ENCODE measurements around the gene FUOM.

Gene FUOM, protein sequence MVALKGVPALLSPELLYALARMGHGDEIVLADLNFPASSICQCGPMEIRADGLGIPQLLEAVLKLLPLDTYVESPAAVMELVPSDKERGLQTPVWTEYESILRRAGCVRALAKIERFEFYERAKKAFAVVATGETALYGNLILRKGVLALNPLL

DNA sequence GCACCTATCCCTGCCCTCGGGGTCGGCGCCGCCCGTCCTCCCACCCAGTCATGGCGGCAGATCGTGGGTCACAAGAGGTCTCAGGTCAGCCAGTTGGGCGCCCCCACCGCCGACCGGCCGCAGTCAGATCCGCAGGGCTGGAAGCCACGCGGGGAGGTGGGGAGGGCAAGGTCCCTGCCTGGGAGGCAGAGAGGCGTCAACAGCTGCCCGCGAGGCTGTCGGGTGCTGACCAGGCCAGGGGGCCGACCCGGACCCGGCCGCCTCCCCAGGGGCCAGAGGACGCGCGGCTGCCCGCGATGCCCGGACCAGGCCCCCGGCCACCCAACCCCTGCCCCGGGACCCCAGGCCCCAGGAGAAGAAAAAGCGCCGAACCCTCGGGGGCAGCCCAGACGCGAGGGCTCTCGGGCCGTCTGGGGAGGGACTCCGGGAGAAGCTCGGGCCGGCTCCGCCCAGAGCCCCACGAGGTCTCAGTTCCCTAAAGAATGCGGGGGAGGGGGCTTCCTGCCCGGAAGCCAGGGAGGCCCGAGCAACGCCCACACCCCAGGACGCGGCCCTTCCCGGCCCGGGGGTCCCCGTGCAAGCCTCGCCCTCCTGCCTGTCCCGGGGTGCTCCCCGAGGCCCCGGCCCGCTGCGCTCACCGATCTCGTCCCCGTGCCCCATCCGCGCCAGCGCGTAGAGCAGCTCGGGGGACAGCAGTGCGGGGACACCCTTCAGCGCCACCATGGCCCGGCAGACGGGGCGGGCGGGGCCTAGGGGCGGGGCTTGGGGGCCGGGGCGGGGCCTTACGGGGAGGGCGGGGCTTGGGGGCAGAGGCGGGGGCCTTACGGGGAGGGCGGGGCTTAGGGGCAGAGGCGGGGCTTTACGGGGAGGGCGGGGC lies at the start of gene FUOM:
Gene FUOM (minus strand): TSS at position 735 of the 877 bp plus-strand sequence. CDS start 12 bp downstream, at position 723.
- DNase-seq (ENCODE audit: low read depth in 2 of 2), result peak; percentile 65 to 67

DNA sequence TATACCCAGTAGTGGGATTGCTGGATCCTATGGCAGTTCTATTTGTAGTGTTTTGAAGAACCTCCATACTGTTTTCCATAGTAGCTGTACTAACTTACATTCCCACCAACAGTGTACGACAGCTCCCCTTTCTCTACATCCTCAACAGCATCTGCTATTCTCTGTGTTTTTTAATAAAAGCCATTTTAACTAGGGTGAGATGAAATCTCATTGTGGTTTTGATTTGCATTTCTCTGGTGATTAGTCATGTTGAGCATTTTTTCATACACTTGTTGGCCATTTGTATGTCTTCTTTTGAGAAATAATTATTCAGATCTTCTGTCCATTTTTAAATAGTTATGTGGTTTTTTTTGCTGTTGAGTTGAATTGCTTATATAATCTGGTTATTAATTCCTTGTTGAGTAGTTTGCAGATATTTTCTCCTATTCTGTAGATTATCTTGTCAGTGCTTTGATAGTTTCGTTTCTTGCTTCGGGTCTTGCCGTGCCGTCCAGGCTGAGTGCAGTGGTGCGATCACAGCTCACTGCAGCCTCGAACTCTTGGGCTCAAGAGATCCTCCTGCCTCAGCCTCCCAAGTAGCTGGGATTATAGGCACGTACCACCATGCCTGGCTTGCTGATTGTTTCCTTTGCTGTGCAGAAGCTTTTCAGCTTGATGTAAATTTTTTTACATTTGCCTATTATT lies 48.2 kb upstream of the FUOM start:
- DNase-seq (ENCODE audit: low read depth in 2 of 2), result no peak

DNA sequence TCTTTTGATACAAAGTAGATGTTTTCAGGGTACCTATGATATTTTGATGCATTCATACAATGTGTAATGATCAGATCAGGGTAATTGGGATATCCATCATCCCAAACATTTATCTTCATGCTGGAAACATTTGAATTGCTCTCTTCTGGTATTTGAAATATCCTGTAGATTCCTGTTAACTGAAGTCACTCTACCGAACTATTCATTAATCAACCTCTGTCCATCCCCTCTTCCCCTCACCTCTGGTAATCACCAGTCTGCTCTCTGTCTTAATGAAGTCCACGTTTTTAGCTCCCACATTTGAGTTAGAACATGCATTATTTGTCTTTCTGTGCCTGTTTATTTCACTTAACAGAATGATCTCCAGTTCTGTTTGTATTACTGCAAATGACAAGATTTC lies 47.5 kb upstream of the FUOM start:
- no peak for DNase-seq (ENCODE audit: low read depth in 2 of 2)

DNA sequence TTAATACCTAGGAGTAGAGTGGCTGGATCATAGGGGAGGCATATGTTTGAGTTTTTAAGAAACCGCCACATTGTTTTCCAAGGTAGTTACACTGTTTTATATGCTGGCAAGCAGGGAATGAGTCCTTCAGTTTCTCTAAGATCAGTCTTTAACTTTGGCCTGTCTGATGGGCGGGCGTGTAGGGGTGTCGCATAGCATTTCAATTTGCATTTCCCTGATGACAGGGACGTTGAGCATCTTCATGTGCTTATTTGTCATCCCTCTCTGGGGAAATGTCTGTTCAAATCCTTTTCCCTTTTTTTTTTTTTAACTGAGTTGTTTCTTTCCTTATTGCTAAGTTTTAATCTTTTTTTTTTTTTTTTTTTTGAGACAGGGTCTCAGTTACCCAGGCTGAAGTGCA lies 46.0 kb upstream of the FUOM start:
- no peak for DNase-seq (ENCODE audit: low read depth in 2 of 2)

DNA sequence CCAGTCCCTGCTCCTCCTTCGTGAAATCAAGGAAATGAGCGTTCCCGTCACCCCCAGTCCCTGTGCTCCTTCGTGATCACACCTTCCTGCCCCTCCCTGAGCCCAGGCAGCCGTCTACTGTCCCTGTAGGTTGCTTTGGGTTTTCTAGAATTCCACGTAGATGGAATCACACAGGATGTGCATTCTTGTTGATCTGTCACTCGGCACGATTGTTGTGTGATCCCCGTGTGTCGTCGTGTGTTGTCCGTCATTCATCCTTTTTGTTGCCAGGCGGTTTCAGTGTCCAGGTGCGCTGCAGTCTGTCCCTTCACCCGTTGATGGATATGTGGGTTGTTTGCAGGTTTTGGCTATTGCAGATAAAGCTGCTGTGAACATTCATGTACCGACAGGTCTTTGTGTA lies 45.5 kb upstream of the FUOM start:
- no peak for DNase-seq (ENCODE audit: low read depth in 2 of 2)

DNA sequence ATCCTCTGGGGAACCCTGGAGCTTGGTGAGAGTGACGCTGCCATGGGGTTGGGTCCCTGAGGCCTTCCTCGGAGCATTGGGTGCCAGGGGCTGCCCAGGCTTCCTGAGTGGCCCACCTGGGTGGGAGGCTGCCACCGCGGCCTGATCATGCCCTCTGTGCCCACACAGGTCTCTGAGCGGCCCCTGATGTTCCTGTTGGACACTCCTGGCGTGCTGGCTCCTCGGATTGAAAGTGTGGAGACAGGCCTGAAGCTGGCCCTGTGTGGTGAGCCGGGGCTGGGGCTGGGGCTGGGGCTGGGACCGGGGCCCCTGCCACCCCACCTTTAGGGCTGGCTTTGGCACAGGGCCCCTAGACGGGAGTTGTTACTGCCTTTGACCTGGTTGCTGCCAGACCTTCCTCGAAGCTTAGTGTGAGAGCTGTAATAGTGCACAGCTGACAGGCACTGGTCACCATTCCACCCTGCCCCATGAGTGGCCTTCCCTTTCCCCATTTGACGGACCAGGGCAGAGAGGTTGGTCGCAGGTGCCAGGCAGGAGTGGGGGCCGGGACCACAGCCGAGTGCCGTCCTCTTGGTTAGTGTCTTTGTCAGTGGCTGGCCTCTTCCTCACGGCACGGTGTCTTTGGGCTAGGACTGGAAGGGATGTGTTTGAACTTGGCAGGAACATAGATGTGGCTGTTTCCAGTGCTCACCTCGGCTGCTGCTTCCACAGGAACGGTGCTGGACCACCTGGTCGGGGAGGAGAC lies 44.3 kb upstream of the FUOM start:
- no peak for DNase-seq (ENCODE audit: low read depth in 2 of 2)

DNA sequence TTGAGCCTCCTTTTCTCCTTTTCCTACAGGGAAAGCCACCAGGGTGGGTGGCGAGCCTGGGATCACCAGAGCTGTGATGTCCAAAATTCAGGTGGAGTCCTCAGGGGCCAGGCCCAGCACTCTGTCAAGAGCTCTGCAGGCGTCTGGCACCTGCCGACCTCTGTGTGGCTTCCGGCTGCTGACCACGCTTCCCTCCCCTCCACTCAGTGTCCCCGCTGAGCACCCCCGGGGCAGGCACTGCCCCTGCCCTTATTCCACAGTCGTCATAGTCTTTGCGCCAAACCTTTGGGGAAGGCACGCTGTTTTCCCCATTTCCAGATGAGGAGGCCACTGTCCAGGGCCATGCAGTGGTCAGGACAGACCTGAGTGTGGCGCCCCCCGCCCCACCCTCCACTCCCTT lies 43.7 kb upstream of the FUOM start:
- DNase-seq (ENCODE audit: low read depth in 2 of 2), result no peak

DNA sequence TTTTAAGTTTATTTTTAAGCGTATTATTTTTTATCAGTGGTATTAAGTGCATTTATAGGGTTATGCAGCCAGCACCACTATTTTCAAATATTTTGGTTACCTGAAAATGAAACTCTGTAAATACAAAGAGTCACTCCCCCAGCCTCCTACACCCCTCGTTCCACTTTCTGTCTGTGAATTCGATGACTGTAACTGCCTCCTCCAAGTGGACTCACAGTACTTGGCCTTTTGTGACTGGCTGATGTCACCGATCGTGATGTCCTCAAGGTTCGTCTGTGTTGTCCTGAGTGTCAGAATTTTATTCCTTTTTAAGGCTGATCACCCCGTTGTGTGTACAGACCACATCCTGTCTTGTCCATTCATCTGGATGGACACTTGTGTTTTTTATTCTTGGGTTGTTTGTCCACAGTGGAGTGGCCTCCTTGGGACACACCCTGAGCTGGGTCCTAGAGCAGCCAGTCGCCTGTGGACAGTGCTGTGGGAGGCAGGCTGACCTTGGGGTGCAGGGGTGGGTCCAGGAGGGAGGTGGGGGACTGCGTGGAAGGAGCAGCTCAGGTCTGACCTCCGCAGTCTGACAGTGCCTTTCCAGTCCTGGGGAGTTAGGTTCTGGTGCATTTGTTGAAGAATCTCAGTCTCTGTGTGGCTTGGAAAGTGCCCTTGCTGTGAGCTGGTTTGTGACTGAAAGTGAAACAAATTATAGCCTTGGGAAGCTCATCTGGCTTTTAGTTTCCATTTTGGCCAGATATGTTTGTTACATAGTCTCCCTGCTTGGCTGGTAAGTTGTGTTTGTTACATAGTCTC lies 43.0 kb upstream of the FUOM start:
- DNase-seq (ENCODE audit: low read depth in 2 of 2), result no peak

DNA sequence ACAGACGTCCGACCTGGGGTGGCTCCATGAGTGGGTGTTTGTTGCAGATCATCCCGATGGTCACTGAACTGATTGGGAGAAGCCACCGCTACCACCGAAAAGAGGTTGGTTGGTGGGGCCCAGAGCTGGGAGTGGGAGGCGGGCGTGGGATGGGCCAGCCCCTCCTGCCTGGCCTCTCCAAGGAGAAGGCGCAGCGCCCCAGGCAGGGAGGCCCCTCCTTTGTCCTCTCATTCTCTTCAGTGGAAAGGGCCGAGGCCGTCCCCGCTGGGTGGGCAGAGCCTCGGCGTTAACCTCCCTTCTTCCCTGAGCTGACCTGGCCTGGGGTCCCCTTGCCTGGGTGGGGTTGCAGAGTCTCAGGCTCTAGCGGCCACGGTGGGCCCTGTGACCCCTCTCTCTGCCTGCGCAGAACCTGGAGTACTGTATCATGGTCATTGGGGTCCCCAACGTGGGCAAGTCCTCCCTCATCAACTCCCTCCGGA lies 41.3 kb upstream of the FUOM start:
- no peak for DNase-seq (ENCODE audit: low read depth in 2 of 2)

DNA sequence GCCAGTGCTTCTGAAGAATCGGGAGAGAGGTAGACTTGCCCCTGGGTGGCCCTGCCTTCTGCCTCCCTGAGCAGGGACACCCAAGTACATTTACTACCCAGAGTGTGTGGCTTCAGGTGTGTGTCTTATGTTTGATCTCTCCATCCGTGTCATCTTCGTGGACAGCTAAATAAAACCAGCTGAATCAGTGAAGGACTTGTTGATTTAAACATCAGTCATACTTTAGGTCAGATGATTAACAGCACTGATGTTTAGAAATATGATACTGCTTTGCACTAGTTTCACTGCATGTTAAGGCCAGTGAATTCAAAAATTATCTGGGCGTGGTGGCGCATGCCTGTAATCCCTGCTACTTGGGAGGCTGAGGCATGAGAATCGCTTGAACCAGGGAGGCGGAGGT lies 40.1 kb upstream of the FUOM start:
- no peak for DNase-seq (ENCODE audit: low read depth in 2 of 2)

DNA sequence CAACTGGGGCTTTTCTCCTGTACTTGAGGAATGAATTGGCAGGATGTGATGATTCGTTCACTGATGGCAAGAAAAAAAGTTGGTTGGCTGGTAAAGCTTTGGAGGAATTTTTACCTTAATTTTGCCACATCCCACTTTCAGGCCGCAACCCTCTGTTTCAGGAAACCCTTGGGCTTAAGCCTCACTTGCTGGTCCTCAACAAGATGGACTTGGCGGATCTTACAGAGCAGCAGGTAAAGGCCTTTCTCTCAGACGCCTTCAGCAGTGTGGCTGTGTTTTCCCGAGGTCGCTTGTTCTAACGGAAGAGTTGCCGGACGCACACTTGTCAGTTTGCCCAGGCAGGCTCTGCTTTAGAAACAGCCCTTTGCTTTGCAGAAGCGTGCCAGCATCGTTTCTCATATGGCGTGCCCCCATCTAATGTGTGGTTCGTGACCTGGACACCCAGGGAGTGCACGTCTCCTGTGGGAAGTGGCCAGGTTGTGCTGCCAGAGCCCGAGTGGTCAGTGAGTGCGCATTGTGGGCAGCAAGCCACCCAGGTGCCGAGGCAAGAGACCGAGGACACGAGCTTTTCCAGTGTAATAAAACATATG lies 38.3 kb upstream of the FUOM start:
- DNase-seq (ENCODE audit: low read depth in 2 of 2), result no peak

DNA sequence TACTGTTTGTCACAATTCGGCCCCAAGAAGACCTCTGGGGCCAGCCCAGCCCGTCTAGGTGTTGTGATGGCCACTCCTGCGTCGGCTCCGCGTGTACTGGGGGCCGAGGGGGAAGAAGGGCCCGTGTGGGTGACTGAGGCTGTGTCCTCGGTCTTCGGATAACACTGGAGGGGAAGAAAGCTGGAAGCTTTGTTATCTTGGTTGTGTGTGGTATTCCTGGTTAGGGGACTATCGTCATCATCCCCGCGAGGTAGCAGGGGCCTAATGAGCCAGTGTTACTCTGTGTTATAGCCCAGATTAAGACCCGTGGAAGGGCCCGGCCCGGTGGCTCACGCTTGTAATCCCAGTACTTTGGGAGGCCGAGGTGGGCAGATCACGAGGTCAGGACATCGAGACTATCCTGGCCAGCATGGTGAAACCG lies 37.0 kb upstream of the FUOM start:
- no peak for DNase-seq (ENCODE audit: low read depth in 2 of 2)

DNA sequence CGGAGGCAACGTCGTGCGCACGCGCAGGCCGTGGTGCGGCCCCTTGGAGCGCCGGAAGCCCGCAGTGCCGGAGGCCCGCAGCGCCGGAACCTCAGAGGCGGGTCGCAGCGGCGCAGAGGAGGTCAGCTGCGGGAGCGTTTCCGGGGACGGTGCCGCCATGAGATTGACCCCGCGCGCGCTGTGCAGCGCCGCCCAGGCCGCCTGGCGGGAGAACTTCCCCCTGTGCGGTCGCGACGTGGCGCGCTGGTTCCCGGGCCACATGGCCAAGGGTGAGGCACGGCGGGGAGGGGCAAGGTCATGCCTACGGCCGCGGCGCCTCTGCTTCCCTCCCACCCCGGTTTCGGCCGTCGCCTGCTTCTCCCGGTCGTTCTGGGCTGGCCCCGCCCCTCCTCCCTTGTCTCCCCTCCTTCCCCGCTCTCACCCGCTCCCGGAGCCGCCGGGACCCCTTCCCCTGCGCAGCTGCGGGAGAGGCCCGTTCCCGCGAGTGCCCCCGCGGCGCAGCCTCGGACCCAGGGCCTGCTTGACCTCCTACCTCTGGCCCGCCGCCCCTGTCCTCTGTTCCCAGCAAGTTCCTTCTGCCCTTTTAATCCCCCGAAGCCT lies 36.3 kb upstream of the FUOM start, which contains the start of gene MTG1:
Gene MTG1 (plus strand): TSS at position 94 of the 600 bp plus-strand sequence. CDS start 64 bp downstream, at position 158.
- DNase-seq (ENCODE audit: low read depth in 2 of 2), result peak; percentile 88 to 93

DNA sequence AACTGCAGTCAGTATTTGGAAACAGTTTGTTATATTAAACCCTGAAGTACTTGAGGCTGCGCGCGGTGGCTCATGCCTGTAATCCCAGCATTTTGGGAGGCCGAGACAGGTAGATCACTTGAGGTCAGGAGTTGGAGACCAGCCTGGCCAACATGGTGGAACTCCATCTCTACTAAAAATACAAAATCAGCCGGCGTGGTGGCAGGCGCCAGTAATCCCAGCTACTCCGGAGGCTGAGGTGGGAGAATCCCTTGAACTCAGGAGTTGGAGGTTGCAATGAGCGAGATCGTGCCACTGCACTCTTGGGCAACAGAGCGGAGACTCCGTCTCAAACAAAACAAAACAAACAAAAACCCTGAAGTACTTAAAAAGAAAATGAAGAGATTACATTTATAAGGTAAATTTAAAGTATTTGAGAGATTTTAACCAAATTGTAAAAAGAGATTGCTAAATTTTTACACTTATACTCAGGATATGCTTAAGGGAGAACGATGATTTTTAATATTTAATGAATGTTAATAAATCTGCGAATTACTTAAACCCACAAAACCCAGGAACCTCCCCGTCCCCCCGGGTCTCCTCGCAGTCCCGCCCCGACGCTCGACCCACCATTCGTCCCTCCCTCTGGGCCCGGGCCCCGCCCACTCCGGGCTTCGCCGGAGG lies 35.7 kb upstream of the FUOM start:
- no peak for DNase-seq (ENCODE audit: low read depth in 2 of 2)

DNA sequence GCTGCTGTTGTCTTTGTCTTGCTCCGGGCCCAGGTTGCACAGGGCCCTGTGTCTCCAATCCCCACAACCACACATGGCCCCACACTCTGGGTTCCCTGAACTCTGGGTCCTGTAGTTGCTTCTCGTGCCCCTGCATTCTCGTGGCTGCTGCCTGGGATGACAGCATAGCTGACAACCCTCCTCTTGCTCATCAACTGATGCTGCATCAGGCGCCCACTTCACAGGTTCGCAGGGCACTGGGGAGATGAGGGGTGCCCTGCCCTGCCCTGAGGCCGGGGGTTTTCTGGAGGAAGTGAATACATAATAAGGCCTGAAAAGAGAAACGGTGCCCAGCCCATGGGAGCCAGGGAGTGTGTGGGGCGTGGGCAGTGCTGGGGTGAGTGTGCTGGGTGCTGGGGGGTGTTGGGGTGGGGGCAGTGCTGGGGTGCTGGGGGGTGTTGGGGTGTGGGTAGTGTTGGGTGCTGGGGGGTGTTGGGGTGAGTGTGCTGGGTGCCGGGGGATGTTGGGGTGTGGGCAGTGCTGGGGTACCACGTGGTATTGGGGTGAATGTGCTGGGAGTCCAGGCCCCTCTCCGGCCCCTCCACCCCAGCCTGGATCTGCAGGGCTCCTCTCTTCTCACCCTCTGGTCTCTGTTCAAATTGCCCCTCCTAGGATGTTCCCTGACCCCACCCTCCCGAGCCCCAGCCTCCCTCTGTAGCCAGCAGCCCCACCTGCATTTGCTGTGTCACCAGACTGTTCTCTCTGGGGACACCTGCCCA lies 34.1 kb upstream of the FUOM start:
- DNase-seq (ENCODE audit: low read depth in 2 of 2), result peak in 1 of 2 donors; percentile 26

DNA sequence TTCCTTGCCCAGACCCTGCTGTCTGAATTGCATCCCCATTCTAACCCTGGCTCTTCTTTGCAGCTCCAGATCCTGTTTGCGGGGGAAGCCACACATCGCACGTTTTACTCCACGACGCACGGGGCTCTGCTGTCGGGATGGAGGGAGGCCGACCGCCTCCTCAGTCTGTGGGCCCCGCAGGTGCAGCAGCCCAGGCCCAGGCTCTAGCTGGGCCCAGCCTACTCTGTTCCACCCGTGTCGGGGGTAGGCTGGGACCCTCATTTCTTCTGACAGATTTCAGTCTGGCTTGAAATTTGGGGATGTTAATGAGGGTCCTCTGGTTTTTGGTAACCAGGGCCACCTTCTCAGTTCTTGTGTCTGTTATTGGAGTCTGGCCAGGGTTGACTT lies 33.4 kb upstream of the FUOM start:
- DNase-seq (ENCODE audit: low read depth in 2 of 2), result no peak

DNA sequence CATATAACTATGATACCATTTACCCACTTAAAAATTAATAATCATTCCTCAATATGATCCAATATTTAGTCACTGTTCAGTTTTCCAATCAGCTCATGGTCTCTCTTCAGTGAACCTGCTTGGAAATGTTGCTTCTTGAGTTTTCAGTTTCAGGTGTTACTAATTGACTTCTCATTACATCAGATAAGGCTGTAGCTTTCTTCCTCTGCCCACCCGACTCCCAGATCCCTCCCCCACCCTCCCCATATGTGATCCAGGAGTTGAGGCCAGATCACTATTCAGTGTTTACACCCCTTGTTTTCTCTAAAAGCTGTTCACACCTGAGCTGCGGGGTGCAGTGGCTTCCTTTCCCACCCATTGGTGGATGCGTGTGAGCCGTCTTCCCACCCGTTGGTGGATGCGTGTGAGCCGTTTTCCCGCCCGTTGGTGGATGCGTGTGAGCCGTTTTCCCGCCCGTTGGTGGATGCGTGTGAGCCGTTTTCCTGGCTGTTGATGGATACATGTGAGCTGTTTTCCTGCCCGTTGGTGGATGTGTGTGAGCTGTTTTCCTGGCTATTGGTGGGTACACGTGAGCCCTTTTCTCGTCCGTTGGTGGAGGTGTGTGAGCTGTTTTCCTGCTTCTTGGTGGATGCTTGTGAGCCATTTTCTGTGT lies 32.9 kb upstream of the FUOM start:
- no peak for DNase-seq (ENCODE audit: low read depth in 2 of 2)

Measured in stimulated activated CD4-positive, alpha-beta T cell treated with anti-CD3 and anti-CD28 coated beads, Interleukin-15, amount 100 ng/mL, for 48 hours (primary cell).